Endometrial microvascular endothelial cells (primary cell): Measurements from ENCODE around the gene TEX38. TPM values are rescaled to one million over a fixed set of nuclear protein-coding genes. Genes with fewer than 3 reads are reported as not detected.
"Not testable (repeated sequence)": the region's sequence is repeated elsewhere in the genome, so short reads cannot be mapped to it uniquely, and the experiment has no call there.

Experiments
- in situ Hi-C: cut with HindIII; loops from 2 replicates; pipeline ENCODE4 v1.10.0; 2017; ENCODE audit warnings: low sequenced_read_pairs, low pct_unique_long_range_greater_than_20kb; ENCODE audit errors: inconsistent ontology term
- total RNA-seq: library from RNA; depleted of rRNA; stranded (reverse); fragments of >200 nt; gene quantifications from one replicate; pipeline ENCODE4 v1.2.3, GENCODE V29; 2015; ENCODE audit errors: inconsistent ontology term

Gene TEX38
- total RNA-seq, 1 donor from 2014 or later: not detected

- in situ Hi-C loops: no loop called here
Observed at GRCh38 chr1:46681333-46682034, 9.8 kb downstream of the TEX38 start.

DNA sequence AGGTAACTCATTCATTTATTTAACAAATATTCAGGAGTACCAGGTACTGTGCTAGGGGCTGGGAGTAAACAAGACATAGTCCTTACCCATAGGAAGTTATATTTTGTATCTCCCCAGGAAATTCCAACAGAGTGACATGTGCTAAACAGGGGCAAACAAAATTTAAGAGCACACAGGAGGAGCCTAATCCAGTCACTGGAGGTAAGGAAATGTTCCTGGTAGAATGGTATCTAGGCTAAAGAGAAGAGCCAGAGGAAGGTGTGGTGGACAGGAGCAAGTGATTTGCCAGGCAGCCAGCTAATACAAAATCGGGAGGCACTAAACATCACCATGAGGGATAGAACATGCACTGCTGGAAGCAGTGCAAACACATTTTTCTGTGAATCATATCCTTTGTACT, 10.4 kb downstream of the TEX38 start:
- in situ Hi-C loops: no loop called here

- in situ Hi-C loops: no loop called here
Observed at GRCh38 chr1:46684670-46685069, 13.0 kb downstream of the TEX38 start.

DNA sequence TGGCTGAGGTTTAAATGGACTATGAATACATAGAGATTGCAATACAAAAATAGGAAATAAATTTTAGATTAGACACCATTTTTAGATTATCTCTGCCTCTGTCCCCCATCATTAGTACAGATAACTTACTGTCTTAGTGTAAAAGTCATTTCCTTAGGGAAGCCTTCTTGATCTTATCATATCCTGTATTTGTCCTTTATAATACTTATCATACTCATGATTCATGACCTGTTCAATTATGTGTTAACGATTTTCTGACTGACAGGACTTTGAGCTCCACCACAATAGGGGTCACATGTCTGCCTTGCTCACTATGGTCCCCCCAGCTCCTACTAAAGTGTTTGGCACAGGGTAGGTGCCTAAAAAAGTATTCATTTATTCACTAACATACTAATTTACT, 14.6 kb downstream of the TEX38 start:
- in situ Hi-C loops: no loop called here

- in situ Hi-C loops: no loop called here
Observed at GRCh38 chr1:46687093-46687659, 15.5 kb downstream of the TEX38 start.

- in situ Hi-C loops: no loop called here
Observed at GRCh38 chr1:46687921-46688509, 16.4 kb downstream of the TEX38 start.

DNA sequence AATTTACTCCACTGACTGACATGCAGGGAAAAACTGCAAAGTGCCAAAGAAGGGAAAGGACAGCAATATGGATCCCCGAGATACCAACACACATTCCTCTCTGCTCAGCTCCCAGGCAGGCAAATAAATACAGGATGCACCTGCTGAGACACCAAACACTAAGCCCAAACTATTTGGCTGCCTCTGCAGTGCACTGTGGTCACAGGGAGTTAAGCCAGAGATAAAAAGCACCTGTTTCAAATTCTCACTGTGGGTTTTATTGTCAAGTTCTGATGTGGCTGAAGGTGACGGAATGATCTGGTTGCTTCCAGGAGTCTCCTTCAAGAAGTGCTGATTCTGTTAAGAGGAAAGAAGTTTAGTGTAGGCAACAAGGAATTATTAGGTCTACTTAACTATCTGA, 17.7 kb downstream of the TEX38 start:
- in situ Hi-C loops: no loop called here

DNA sequence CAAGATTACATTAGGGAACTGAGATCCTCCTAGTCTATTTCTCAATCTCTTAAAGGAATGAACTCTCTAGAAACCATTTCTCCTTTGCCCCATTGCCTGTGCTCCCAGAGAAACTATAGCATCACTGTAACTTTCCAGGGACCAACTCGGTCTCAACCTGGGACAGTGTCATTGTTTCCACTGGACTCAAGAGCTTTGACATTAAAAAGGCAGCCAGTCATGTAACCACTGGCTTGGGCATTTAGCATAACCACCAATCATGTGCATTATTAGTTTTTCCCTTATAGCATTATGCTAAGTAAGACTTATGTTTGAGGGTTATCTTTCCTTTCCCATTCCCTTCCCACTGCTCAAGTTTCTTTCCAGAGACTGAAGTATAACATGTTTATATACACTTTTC, 18.2 kb downstream of the TEX38 start:
- in situ Hi-C loops: no loop called here

DNA sequence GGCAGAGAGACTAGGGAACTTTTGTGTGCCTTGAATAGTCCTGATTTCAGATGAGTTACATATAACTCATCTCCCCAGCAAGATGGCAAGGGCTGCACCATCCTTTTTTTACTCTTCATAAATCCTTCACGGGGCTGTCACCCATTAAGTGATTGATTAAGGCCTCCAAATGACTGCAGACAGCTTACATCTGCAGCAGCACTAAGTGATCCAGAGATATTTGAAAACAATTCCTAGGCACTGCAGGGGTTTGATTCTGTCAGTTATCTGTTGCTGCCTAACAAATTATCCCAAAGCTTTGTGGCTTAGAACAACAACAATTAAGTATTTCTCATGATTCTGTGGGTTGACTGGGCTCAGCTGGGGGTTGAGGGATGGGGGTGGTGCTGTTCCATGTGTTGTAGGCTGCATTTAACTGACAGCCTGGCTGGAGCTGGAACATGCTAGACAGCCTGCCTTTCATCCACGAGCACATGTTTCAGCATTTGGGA, 19.3 kb downstream of the TEX38 start:
- in situ Hi-C loops: no loop called here

GRCh38 chr1:46691997-46692790, 20.5 kb downstream of the TEX38 start:
- in situ Hi-C loops: no loop called here

- in situ Hi-C loops: no loop called here
Observed at GRCh38 chr1:46692811-46693770, 21.4 kb downstream of the TEX38 start.

- in situ Hi-C loops: not testable (repeated sequence)
Observed at GRCh38 chr1:46694676-46695075, 23.0 kb downstream of the TEX38 start.

GRCh38 chr1:46697053-46697452, 25.4 kb downstream of the TEX38 start:
- in situ Hi-C loops: no loop called here

DNA sequence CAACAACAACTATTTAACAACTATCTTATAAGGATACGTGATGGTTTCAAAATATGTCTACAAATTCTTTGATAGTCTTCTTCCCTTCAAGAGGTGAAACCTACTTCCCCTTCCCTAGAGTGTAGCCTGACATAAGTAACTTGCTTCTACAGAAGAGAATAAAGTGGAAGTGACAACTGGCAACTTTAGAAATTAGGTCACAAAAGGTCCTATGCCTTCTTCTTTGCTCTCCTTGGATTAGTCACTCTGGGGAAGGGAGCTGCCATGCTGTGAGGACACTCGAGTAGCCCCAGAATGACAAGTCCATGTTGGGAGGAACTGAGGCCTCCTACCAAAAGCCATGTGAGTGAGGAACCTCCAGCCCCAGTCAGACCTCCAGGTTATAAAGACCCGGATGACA, 28.0 kb downstream of the TEX38 start:
- in situ Hi-C loops: no loop called here

GRCh38 chr1:46703927-46704641, 32.4 kb downstream of the TEX38 start:
- in situ Hi-C loops: no loop called here

DNA sequence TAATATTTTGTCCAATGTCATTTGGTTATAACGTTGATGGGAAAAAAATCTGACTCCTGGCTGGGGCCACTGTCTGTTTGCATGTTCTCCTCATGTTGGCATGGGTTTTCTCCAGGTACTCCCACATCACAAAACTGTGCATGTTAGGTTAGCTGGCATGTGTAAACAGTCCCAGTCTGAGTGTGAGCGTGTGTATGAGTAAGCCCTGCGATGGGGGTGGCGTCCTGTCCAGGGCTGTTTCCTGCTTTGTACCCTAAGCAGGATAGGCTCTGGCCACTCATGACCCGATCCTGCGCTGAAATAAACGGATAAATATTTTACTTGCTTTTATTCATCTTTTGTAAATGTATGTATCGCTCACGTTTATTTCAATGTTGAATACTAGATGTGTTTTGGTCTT, 33.8 kb downstream of the TEX38 start:
- in situ Hi-C loops: no loop called here

- in situ Hi-C loops: no loop called here
Observed at GRCh38 chr1:46708121-46708520, 36.5 kb downstream of the TEX38 start.

- in situ Hi-C loops: no loop called here
Observed at GRCh38 chr1:46714976-46715375, 43.3 kb downstream of the TEX38 start.
